Islet precursor cell (in vitro differentiated cells): Measurements from ENCODE around the gene CLTA.

ENCODE experiments used
- DNase-seq: peaks from one replicate; pipeline ENCODE4 v3.0.0-alpha.2; 2018

Gene CLTA, protein sequence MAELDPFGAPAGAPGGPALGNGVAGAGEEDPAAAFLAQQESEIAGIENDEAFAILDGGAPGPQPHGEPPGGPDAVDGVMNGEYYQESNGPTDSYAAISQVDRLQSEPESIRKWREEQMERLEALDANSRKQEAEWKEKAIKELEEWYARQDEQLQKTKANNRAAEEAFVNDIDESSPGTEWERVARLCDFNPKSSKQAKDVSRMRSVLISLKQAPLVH

DNA sequence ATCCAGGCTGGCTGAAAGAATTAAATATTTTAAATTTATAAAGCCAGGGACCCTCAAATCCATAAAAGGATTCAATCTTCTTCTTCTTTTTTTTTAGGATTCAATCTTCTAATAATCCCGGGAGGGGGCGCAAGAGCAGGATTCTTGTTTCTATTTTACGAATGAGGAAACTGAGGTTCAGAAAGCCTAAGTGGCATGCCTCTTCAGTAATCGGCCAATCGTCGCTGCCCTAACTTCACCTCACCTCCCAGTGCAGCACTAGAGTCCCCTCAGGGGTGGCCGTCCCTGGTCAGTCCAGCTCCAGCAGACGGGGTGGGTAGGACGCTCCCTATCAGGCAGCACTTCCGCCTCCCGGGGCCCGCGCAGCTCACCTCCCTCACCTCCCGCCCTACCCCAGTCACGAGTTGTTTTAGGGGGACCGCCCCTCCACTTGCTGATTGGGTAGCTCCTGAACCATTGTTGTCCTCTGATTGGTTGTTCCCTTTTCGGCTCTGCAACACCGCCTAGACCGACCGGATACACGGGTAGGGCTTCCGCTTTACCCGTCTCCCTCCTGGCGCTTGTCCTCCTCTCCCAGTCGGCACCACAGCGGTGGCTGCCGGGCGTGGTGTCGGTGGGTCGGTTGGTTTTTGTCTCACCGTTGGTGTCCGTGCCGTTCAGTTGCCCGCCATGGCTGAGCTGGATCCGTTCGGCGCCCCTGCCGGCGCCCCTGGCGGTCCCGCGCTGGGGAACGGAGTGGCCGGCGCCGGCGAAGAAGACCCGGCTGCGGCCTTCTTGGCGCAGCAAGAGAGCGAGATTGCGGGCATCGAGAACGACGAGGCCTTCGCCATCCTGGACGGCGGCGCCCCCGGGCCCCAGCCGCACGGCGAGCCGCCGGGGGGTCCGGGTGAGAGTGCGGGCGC, at the start of gene CLTA:
TSS of gene CLTA (plus strand) at position 534 of the 902 bp plus-strand sequence. CDS start at position 670, 136 bp downstream.
- peak; percentile 100 for DNase-seq

GRCh38 chr9:36141288-36141687, 49.4 kb upstream of the CLTA start:
- no peak for DNase-seq

DNA sequence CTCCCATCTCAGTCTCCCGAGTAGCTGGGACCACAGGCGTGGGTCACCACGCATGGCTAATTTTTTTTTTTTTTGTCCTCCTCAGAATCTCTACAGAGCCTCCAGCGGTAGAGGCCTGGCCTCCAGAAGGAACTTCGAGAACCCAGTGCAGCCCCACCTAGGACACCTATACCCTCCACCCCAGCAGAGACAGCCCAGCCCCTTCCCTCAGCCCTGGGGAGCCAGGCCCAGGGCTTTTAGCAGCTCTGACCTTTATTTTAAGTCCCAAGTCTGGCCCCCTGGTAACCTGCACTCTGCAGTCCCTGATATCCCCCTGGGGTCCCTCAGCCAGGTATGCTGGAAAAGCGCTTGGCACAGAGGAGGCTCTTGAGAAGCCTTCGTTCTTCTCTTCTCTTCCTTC, 49.0 kb upstream of the CLTA start:
- DNase-seq, result no peak

GRCh38 chr9:36142510-36143244, 48.0 kb upstream of the CLTA start:
- no peak for DNase-seq

GRCh38 chr9:36143245-36143641, 47.5 kb upstream of the CLTA start:
- DNase-seq, result no peak

DNA sequence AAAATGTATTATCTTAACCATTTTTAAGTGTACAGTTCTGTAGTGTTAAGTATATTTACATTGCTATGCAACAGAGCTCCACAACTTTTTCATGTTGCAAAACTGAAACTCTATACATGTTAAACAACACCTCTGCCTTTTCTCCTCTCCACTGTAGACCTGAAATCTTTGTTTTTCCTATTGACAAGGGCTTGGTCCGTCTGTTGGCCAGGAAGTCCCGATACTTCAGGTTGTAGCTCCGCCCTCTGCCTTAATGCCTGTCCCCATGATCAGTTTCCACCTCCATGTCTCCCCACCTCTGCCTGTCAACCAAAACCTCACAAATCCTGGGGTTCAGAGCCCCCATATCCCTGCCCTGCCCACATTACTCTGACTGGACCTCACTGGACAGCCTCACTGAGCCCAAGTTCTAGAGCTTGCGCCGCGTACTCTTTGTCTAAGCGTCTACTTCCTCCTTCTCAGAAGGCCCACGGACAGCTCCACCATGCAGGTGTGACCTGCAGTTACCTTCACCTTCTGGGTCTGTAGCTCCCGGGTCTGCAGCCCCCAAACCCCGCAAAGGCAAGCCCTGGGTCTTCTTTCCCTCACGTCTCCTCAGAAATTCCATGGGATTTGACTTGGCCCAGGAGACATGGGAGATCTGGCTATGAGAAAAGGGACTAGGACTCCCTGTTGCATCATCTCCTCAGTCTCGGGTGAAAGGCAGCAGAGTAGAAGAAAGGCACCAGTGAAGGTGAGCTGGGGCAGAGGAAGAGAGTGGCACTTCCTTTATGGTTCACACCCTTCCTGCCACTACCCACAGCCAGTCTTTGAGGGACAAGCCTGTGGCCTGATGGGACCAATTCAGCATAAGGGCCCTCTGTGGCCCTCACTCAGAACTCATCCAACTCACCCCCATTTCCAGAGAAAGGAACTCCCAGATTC, 46.1 kb upstream of the CLTA start:
- DNase-seq, result no peak

DNA sequence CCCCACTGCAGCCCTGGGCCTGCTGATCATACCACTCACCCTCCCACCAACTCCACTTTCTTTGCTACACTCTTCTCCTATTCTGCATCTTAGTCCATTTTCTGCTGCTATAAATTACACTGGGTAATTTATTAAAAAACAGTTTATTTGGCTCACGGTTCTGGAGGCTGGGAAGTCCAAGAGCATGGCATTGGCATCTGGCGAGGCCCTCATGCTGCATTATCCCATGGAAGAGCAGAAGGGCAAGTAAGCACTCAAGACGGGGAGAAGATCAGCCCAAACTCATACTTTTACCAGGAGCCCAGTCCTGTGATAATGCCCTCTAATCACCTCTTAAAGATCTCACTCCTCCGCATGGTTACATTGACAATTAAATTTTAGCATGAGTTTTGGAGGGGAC, 44.8 kb upstream of the CLTA start:
- no peak for DNase-seq

DNA sequence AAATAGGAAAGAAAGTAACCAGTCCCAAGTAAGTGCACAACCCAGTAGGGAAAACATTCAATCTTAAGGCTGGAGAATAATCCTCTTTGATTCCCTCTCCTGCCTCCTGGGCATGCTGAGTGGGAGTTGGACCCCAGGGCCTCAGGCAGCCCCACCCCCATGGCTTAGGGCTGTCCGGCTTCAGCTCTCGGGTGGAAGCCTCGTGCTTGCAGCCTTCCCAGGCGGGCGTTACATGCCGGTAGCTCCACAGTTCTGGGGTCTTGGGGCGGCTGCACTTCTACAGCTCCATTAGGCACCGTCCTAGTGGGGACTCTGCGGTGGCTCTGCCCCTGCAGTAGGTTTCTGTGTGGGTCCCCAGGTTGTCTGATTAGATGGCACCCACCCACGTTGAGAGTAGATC, 44.1 kb upstream of the CLTA start:
- no peak for DNase-seq

- no peak for DNase-seq
Observed at GRCh38 chr9:36147441-36148175, 43.1 kb upstream of the CLTA start.

DNA sequence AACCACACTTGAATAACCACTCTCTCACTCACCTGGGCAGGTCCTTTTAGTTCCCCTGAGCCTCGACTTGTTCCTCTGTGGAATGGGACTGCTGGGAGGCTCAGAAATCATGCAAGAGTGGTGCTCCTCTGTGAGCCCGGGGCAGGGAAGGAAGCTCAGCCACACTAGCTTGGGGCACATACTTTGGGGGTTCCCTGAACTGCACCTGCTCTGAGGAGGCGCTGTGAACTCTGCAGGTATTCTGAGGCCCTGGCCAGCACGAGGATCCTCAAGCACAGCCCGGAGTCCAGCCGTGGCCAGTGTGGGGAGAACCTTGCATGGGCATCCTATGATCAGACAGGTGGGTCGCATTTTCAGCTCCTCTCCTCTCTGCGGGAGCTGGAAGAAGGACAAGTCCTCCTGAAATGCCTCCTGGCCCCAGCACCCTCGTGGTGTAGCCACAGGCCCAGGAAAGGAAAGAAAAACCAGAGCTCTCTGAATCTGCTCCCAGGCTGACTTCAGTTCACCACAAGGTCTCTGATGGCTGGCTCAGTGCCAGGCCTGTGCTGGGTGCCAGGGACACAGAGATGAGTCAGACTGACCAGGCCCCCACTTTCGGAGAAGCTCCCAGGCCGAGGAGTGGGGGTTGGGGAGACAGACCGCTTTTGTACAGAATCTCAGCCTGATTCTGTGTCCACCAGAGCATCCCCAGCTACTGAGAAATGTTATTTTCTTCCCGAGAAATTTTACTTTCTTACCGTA, 42.2 kb upstream of the CLTA start:
- DNase-seq, result no peak

- no peak for DNase-seq
Observed at GRCh38 chr9:36149197-36149596, 41.5 kb upstream of the CLTA start.

DNA sequence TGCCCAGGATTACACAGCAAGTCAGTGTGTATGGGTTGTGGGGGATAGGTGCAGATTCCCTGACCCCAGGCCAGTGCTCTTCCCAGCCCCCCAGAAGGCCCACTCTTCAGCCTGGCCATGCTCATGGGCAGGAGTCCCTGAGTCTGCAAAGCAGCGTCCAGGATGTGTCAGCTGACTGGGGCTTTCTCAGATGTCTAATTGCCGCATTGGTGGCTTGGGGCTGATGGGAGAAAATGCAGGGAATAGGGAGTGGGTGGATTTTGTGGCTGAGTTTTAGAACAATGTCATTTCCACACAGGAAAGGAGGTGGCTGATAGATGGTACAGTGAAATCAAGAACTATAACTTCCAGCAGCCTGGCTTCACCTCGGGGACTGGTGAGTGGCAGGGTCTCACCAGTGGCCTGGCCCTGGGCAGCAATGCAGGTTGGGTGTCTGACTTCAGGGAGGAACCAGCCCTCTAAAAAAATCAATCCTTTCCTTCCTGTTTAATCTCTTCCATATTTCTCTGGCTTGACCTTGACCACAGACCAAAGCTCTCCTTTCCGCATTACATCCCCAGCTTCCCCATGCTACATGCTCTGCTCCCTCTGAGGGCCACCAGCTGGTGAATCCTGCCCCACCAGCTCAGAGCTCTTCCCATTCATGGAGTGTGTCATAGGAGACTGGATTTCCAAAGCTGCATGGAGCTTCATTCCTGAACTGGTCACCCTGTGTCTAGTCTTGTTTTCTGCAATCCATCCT, 40.0 kb upstream of the CLTA start:
- DNase-seq, result no peak

DNA sequence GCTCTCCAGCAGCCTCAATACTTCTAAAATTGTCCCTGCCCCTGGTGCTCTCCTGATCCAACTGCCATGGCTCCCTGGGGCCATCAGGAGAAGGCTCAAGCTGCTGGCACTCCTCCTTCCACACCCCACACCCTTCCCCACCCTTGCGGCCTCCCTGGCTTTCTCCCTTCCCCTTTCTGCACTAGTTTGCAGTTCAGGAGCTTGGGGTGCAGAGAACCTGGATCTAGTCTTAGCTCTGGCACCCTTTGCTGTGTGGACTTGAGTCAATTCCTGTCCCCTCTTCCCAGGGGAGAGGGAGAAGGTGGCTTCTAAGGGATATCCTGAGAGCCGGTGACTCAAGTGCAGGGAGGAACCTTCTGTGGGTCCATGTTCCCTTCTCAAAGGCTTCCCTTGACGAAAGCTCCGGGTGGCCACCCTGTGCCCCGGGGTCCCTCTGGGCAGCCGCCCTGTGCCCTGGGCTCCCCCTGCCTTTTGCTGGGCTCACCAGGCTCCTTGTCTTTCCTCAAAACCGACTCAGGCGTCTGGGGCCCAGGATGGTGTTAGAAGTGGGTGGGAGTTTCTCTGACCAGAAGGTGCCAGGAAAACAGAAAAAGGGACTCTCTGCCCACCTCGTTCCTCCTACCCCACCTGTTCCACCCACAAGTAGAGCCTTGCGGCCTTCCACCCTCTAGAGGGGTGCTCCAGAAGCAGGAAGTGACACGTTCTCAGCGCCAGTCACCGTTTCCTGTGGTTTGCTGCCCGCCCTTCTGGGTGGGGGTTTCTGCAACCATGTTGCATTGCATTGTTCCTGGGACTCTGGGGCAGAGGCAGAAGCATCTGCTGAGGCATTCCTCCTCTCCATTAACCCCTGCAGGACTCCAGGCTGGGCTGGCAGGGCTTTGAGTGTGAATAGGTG, 39.2 kb upstream of the CLTA start:
- DNase-seq, result no peak

DNA sequence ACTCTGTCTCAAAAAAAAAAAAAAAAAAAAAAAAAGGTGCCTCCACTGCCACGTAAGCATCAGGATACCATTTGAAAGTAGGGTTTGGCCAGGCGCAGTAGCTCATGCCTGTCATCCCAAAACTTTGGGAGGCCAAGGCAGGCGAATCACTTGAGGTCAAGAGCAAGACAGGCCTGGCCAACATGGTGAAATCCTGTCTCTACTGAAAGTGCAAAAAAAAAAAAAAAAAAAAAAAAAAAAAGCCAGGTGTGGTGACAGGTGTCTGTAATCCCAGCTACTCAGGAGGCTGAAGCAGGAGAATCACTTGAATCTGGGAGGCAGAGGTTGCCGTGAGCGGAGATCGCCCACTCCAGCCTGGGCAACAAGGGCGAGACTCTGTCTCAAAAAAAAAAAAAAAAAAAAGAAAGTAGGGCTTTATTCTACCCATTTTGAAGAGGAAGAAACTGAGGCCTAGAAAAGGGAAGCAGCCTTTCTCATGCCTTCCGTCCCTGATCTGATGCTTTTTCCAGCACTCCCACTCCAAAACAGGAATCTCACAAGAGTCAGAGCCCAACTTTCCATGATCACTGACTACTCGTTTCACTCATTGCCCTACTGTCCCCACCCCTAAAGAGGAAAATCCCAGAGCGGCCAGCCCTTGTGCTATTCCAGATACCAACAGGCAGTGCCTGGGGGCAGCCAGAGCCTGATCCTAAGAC, 37.8 kb upstream of the CLTA start:
- no peak for DNase-seq

- DNase-seq, result no peak
Observed at GRCh38 chr9:36153746-36154145, 37.0 kb upstream of the CLTA start.

GRCh38 chr9:36154331-36154952, 36.3 kb upstream of the CLTA start:
- DNase-seq, result no peak

DNA sequence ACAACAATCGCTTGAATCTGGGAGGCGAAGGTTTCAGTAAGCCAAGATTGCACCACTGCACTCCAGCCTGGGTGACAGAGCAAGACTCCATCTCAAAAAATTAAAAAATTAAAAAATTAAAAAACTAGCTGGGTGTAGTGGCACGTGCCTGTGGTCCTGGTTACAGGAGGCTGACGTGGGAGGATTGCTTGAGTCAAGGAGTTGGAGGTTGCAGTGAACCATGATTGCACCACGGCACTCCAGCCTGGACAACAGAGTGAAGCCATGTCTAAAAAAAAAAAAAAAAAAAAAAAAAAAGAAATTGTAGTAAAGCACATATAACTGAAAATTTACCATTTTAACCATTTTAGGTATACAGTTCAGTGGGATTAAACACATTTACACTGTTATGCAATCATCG, 34.6 kb upstream of the CLTA start:
- DNase-seq, result no peak

- no peak for DNase-seq
Observed at GRCh38 chr9:36158122-36158521, 32.6 kb upstream of the CLTA start.
